CD14-positive monocyte (primary cell): ENCODE data around the gene TXN. TPM values are rescaled to one million over a fixed set of nuclear protein-coding genes. Genes with fewer than 3 reads are reported as not detected.

Source experiments
- DNase-seq, 3 donors: peaks; one replicate each; pipeline ENCODE4 v3.0.0-alpha.2; 2011 to 2022
- H2AFZ ChIP-seq: 2 replicates; pipeline ENCODE4 v1.6.0; 2012; ENCODE audit warnings: mild to moderate bottlenecking, low read depth, low read length, inconsistent platforms; ENCODE audit not compliant: insufficient read depth, poor library complexity, severe bottlenecking
- H3K27ac ChIP-seq, 2 donors: 1 replicate in 1 of 2; 2 replicates in 1 of 2; pipeline ENCODE4 v1.5.1; 2012 to 2013; ENCODE audit warnings: low read length in 2 of 2, control low read depth in 1 of 2, inconsistent platforms in 1 of 2, low read depth in 1 of 2, mild to moderate bottlenecking in 1 of 2
- H3K27me3 ChIP-seq, 2 donors: one replicate each; pipeline versions ENCODE4 v1.6.0 to v1.6.1; 2011 to 2013; ENCODE audit warnings: low read length in 2 of 2; ENCODE audit not compliant: control insufficient read depth in 2 of 2, insufficient read depth in 2 of 2
- H3K36me3 ChIP-seq, 2 donors: replicated peaks in 1 of 2; 1 replicate in 1 of 2; 2 replicates in 1 of 2; pipeline versions ENCODE4 v1.5.1 to v1.6.1; 2012 to 2013; ENCODE audit warnings: low read length in 2 of 2, control low read depth in 1 of 2, inconsistent platforms in 1 of 2, mild to moderate bottlenecking in 1 of 2; ENCODE audit not compliant: insufficient read depth in 2 of 2, control insufficient read depth in 1 of 2
- H3K4me1 ChIP-seq, 2 donors: 1 replicate in 1 of 2; 2 replicates in 1 of 2; pipeline versions ENCODE4 v1.5.1 to v1.6.1; 2012 to 2013; ENCODE audit warnings: low read length in 2 of 2, control low read depth in 1 of 2, inconsistent platforms in 1 of 2, mild to moderate bottlenecking in 1 of 2, moderate library complexity in 1 of 2; ENCODE audit not compliant: insufficient read depth in 2 of 2, control insufficient read depth in 1 of 2
- H3K4me2 ChIP-seq: replicated peaks from 2 replicates; pipeline ENCODE3; 2012; ENCODE audit warnings: low read length, moderate library complexity, mild to moderate bottlenecking; ENCODE audit not compliant: poor library complexity, severe bottlenecking; ENCODE audit errors: extremely low read depth
- H3K4me3 ChIP-seq, 3 experiments: fragments of 200-600 bp in 1 of 3; sonication (generic) in 1 of 3; replicated peaks in 1 of 3; 1 replicate in 2 of 3; 2 replicates in 1 of 3; pipeline ENCODE4 v1.5.1; 2011 to 2013; ENCODE audit warnings: low read length in 3 of 3, mild to moderate bottlenecking in 3 of 3, control low read depth in 2 of 3, low read depth in 2 of 3, inconsistent platforms in 1 of 3, moderate library complexity in 1 of 3
- H3K79me2 ChIP-seq: 2 replicates; pipeline ENCODE4 v1.6.0; 2012; ENCODE audit warnings: mild to moderate bottlenecking, control low read depth, inconsistent platforms, low read length, moderate library complexity; ENCODE audit not compliant: insufficient read depth
- H3K9ac ChIP-seq: 2 replicates; pipeline ENCODE4 v1.6.0; 2017; ENCODE audit warnings: low read length, mild to moderate bottlenecking; ENCODE audit not compliant: insufficient read depth, poor library complexity, severe bottlenecking
- H3K9me3 ChIP-seq, 2 donors: replicated peaks in 1 of 2; 1 replicate in 1 of 2; 2 replicates in 1 of 2; pipeline versions ENCODE4 v1.5.1 to v1.6.1; 2012 to 2013; ENCODE audit warnings: low read length in 2 of 2, control low read depth in 1 of 2; ENCODE audit not compliant: control insufficient read depth in 1 of 2, insufficient read depth in 1 of 2
- H4K20me1 ChIP-seq: 2 replicates; pipeline ENCODE4 v1.6.0; 2012; ENCODE audit warnings: mild to moderate bottlenecking, low read length, control low read depth, moderate library complexity; ENCODE audit not compliant: insufficient read depth
- H3K27ac Mint-ChIP-seq, 7 donors: one replicate each; pipeline ENCODE4 v1.8.0; 2020; ENCODE audit warnings: mild to moderate bottlenecking in 7 of 7, mixed read lengths in 7 of 7, moderate library complexity in 6 of 7, inconsistent platforms in 2 of 7
- H3K27me3 Mint-ChIP-seq, 3 donors: one replicate each; pipeline ENCODE4 v1.8.0; 2021 to 2022; ENCODE audit warnings: low read depth in 3 of 3, mild to moderate bottlenecking in 3 of 3, mixed read lengths in 3 of 3, moderate library complexity in 3 of 3, inconsistent platforms in 1 of 3
- H3K36me3 Mint-ChIP-seq, 2 donors: one replicate each; pipeline ENCODE4 v1.8.0; 2020; ENCODE audit warnings: mixed read lengths in 2 of 2, inconsistent platforms in 1 of 2, mild to moderate bottlenecking in 1 of 2
- H3K4me1 Mint-ChIP-seq: one replicate; pipeline ENCODE4 v1.8.0; 2020; ENCODE audit warnings: mild to moderate bottlenecking, mixed read lengths
- H3K4me3 Mint-ChIP-seq, 2 donors: one replicate each; pipeline ENCODE4 v1.8.0; 2020; ENCODE audit warnings: mild to moderate bottlenecking in 2 of 2, mixed read lengths in 2 of 2, moderate library complexity in 1 of 2
- H3K9me3 Mint-ChIP-seq, 7 donors: one replicate each; pipeline ENCODE4 v1.8.0; 2020 to 2022; ENCODE audit warnings: mixed read lengths in 7 of 7, mild to moderate bottlenecking in 6 of 7, moderate library complexity in 6 of 7, inconsistent platforms in 2 of 7
- WGBS: methylation state at CpG from one replicate; pipeline ENCODE4 v1.1.5; 2013; ENCODE audit warnings: missing lambda C conversion rate; ENCODE audit not compliant: insufficient coverage; 5-methylcytosine and 5-hydroxymethylcytosine counted together
- intact Hi-C, 2 donors: fragments of 100-400 bp; cut with micrococcal nuclease; formaldehyde crosslinking; loops; one replicate each; pipeline versions ENCODE4 v1.15.0 to v1.15.1; 2023
- polyA plus RNA-seq, 3 donors: library from polyadenylated mRNA; depleted of rRNA in 1 of 3; unstranded in 2 of 3; stranded (reverse) in 1 of 3; fragments of 300-500 nt in 2 of 3; fragments of >200 nt in 1 of 3; fragmentation: Illumina TruSeq in 2 of 3; gene quantifications; 1 replicate in 2 of 3; 2 replicates in 1 of 3; pipeline ENCODE4 v1.2.3, GENCODE V29; 2012 to 2021
- TF ChIP-seq, protein P1 (sequence below): fragments of 200-600 bp; IDR thresholded peaks from one replicate; pipeline ENCODE4 v1.8.0; 2022; ENCODE audit warnings: antibody characterized with exemption, mild to moderate bottlenecking

Gene TXN
- polyA plus RNA-seq, 3 donors = 91.8 to 224 (median 209) TPM

DNA sequence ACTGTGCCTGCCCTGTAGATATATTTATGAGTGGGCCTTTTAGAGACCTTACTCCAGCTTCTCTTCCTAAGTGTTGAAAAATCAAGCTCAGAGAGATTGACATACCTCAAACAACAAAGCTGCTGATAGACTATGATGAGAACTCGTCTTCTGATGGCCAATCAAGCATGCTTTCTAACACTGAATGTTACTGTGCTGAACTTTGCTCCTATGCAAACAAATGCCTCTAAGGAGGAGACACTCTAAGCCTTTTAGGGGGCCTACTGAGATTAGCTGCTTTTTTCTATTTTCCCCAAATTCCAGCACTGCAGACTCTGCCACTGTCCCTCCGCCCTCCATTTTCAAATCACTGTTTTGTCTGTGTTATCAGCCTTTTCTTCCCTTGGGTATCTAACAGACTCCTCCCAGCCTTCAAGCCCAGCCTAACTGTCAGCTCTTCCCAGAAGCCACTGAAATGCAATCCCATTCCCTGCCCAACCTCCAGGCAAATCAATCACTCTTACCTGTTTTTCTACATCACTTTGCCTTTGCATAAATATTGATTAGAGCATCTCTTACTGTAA lies 41.8 kb upstream of the TXN start:
- no peak for DNase-seq
- intact Hi-C loops = no loop called here
- H3K4me3 ChIP-seq = no peak overlapping the region
- H3K4me2 ChIP-seq = no peak overlapping the region
- H3K79me2 ChIP-seq = no peaks in the 10 kb centered on the region
- H3K9ac ChIP-seq = no peak overlapping the region
- TF ChIP-seq, protein P1, sequence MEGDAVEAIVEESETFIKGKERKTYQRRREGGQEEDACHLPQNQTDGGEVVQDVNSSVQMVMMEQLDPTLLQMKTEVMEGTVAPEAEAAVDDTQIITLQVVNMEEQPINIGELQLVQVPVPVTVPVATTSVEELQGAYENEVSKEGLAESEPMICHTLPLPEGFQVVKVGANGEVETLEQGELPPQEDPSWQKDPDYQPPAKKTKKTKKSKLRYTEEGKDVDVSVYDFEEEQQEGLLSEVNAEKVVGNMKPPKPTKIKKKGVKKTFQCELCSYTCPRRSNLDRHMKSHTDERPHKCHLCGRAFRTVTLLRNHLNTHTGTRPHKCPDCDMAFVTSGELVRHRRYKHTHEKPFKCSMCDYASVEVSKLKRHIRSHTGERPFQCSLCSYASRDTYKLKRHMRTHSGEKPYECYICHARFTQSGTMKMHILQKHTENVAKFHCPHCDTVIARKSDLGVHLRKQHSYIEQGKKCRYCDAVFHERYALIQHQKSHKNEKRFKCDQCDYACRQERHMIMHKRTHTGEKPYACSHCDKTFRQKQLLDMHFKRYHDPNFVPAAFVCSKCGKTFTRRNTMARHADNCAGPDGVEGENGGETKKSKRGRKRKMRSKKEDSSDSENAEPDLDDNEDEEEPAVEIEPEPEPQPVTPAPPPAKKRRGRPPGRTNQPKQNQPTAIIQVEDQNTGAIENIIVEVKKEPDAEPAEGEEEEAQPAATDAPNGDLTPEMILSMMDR = no peak
- no peaks in the 10 kb centered on the region for H3K27me3 ChIP-seq
- Mint-ChIP-seq H3K27ac (no peak overlapping the region), H3K4me1 (peaks cover 14% of the 10 kb centered on the region), H3K9me3 (peaks cover 0 to 4% (median 0%) of the 10 kb centered on the region in 7 donors), H3K4me3 (no peak overlapping the region), H3K27me3 (peaks cover 0 to 2% (median 2%) of the 10 kb centered on the region in 3 donors), H3K36me3 (no peaks in the 10 kb centered on the region)
- no peaks in the 10 kb centered on the region for H4K20me1 ChIP-seq
- no peak overlapping the region for H2AFZ ChIP-seq
- H3K36me3 ChIP-seq = no peaks in the 10 kb centered on the region
- WGBS = 100% methylated on average over 2 of the region's 2 CpGs
- no peaks in the 10 kb centered on the region for H3K9me3 ChIP-seq
- H3K4me1 ChIP-seq = peaks cover 14% of the 10 kb centered on the region in 2 donors
- H3K27ac ChIP-seq = no peak overlapping the region

- H3K9ac ChIP-seq = no peak overlapping the region
- H3K4me1 Mint-ChIP-seq = peaks cover 7% of the 10 kb centered on the region
- H3K27me3 ChIP-seq = no peaks in the 10 kb centered on the region
- H3K36me3 Mint-ChIP-seq = no peaks in the 10 kb centered on the region
- peaks cover 3 to 5% of the 10 kb centered on the region in 2 donors for H3K4me1 ChIP-seq
- no peak for DNase-seq
- no peaks in the 10 kb centered on the region for H4K20me1 ChIP-seq
- no peak overlapping the region for H3K4me3 Mint-ChIP-seq
- 100% methylated on average over 1 of the region's 1 CpG for WGBS
- H3K4me3 ChIP-seq = no peak overlapping the region
- intact Hi-C loops = no loop called here
- no peak overlapping the region for H3K27ac ChIP-seq
- no peaks in the 10 kb centered on the region for H3K9me3 Mint-ChIP-seq
- H3K9me3 ChIP-seq = no peaks in the 10 kb centered on the region
- H3K27ac Mint-ChIP-seq = no peak overlapping the region
- H3K36me3 ChIP-seq = no peaks in the 10 kb centered on the region
- no peaks in the 10 kb centered on the region for H3K79me2 ChIP-seq
- H2AFZ ChIP-seq = no peak overlapping the region
- no peak overlapping the region for H3K4me2 ChIP-seq
- TF ChIP-seq, protein P1 = no peak
- peaks cover 1 to 2% (median 2%) of the 10 kb centered on the region in 3 donors for H3K27me3 Mint-ChIP-seq
Measured at GRCh38 chr9:110293248-110293647, 36.9 kb upstream of the TXN start.
